AG04450 (cell line): Measurements from ENCODE around the gene C1orf56. TPM values are rescaled to one million over a fixed set of nuclear protein-coding genes. Genes with fewer than 3 reads are reported as not detected.

Experiments used
- CTCF ChIA-PET: fragments of 300-600, 350-600 bp; formaldehyde crosslinking; extraction: SDS; loops from one replicate; lab custom pipeline; 2022; ENCODE audit warnings: antibody characterized with exemption, inconsistent platforms; lab: Charles Lee
- POLR2A ChIA-PET: fragments of 350-600 bp; formaldehyde crosslinking; extraction: SDS; loops from one replicate; lab custom pipeline; 2021; ENCODE audit warnings: antibody characterized with exemption, inconsistent platforms; lab: Yijun Ruan, JAX
- DNase-seq: peaks from one replicate; pipeline ENCODE4 v3.0.0-alpha.2; 2011; ENCODE audit warnings: low read depth, low spot score
- H3K27ac ChIP-seq: one replicate; pipeline ENCODE4 v1.5.1; 2012; ENCODE audit warnings: low read depth, low read length, control low read depth
- H3K27me3 ChIP-seq: one replicate; pipeline ENCODE4 v1.6.0; 2012; ENCODE audit warnings: low read length; ENCODE audit not compliant: control insufficient read depth, insufficient read depth
- H3K4me3 ChIP-seq: 2 replicates; pipeline ENCODE4 v1.5.1; 2011; ENCODE audit warnings: mild to moderate bottlenecking, low read depth, low read length, control low read depth
- H3K9me3 ChIP-seq: 2 replicates; pipeline ENCODE4 v1.5.1; 2012; ENCODE audit warnings: low read length; ENCODE audit not compliant: control insufficient read depth, insufficient read depth
- CTCF ChIP-seq: IDR thresholded peaks from 2 replicates; pipeline ENCODE4 v1.5.1; 2011; ENCODE audit warnings: low read depth, low read length, control low read depth, inconsistent platforms
- polyA plus RNA-seq: library from polyadenylated mRNA; depleted of rRNA; stranded (reverse); fragments of >200 nt; gene quantifications from 2 replicates; pipeline ENCODE4 v1.2.3, GENCODE V29; 2011

The C1orf56 gene
- polyA plus RNA-seq, 1 experiment = 1.3 TPM

- no peak for TF ChIP-seq CTCF
- ChIA-PET CTCF (interaction anchor here (1.2 to 1.5 kb wide), 2 partner anchors 8 to 15 kb away, joined by 6 read pairs; partner anchors contain the start of genes C1orf56 and GABPB2), POLR2A (interaction anchor here (3.5 kb wide), 1 partner anchor 8 kb away, joined by 24 read pairs; the partner anchor contains the start of gene C1orf56)
- Histone ChIP-seq H3K9me3 (no peaks in the 10 kb centered on the region; the same call in 1 of the 2 replicates), H3K4me3 (no peak overlapping the region), H3K27me3 (no peaks in the 10 kb centered on the region), H3K27ac (no peak overlapping the region)
- no peak for DNase-seq
These were observed 8.6 kb downstream of the C1orf56 start for GRCh38 chr1:151056149-151056548.

- ChIA-PET POLR2A (interaction anchor here (0.6 to 3.5 kb wide), 3 partner anchors 10 to 253 kb away, joined by 3 to 24 read pairs (median 7); partner anchors contain the start of gene C1orf56), CTCF (interaction anchor here (0.6 to 1.5 kb wide), 5 partner anchors 9 to 102 kb away, joined by 3 to 7 read pairs (median 4); partner anchors contain the start of genes C1orf56 and GABPB2)
- no peaks in the 10 kb centered on the region for H3K27me3 ChIP-seq
- DNase-seq = no peak
- no peaks in the 10 kb centered on the region; the same call in 1 of the 2 replicates for H3K9me3 ChIP-seq
- H3K4me3 ChIP-seq = peak overlapping the region; percentile 84
- TF ChIP-seq CTCF = no peak
- H3K27ac ChIP-seq = peak overlapping the region; percentile 92
These were observed 11.1 kb downstream of the C1orf56 start for GRCh38 chr1:151058692-151059091.

GRCh38 chr1:151059109-151060006, 11.8 kb downstream of the C1orf56 start, which contains the start of gene CDC42SE1:
Gene CDC42SE1, minus strand, starts transcription at chr1:151059622. Its CDS starts 3,892 bp downstream, at chr1:151055730.
- H3K27me3 ChIP-seq = no peaks in the 10 kb centered on the region
- no peaks in the 10 kb centered on the region; the same call in 1 of the 2 replicates for H3K9me3 ChIP-seq
- CTCF ChIA-PET = interaction anchor here (0.5 to 1.5 kb wide), 7 partner anchors 10 to 384 kb away, joined by 3 to 5 read pairs (median 3); partner anchors contain the start of gene C1orf56
- DNase-seq = peak; percentile 45
- TF ChIP-seq CTCF = peak; percentile 76
- POLR2A ChIA-PET = interaction anchor here (0.6 to 3.5 kb wide), 3 partner anchors 11 to 253 kb away, joined by 3 to 24 read pairs (median 7); partner anchors contain the start of gene C1orf56
- H3K4me3 ChIP-seq = peak within 1 kb of the TSS; percentile 84
- H3K27ac ChIP-seq = peak within 1 kb of the TSS; percentile 92

GRCh38 chr1:151060007-151060656, 12.6 kb downstream of the C1orf56 start, which contains the start of gene MLLT11:
Gene MLLT11, plus strand, starts transcription at chr1:151060397. Its CDS starts 6,828 bp downstream, at chr1:151067225.
- no peak for DNase-seq
- Histone ChIP-seq H3K4me3 (peak within 1 kb of the TSS; percentile 84), H3K9me3 (no peaks in the 10 kb centered on the region; the same call in 1 of the 2 replicates), H3K27me3 (no peaks in the 10 kb centered on the region), H3K27ac (peak within 1 kb of the TSS; percentile 92)
- ChIA-PET POLR2A (interaction anchor here (0.6 to 3.5 kb wide), 3 partner anchors 11 to 15 kb away, joined by 3 to 24 read pairs (median 6); partner anchors contain the start of gene C1orf56), CTCF (interaction anchor here (0.5 to 1.5 kb wide), 6 partner anchors 10 to 385 kb away, joined by 3 to 5 read pairs (median 3); partner anchors contain the start of gene C1orf56)
- no peak for TF ChIP-seq CTCF
